MM.1S (cell line): ENCODE measurements around the gene MEGF11.

Experiments used
- EZH2phosphoT487 ChIP-seq: fragments of 300-600 bp; sonication (generic); IDR thresholded peaks from 2 replicates; pipeline ENCODE4 v1.6.1; 2018; ENCODE audit warnings: antibody characterized with exemption, low read length
- TF ChIP-seq, protein P1 (sequence below): fragments of 300-600 bp; sonication (generic); IDR thresholded peaks from 2 replicates; pipeline ENCODE4 v1.5.1; 2016; ENCODE audit warnings: antibody characterized with exemption, low read length, mixed read lengths

DNA sequence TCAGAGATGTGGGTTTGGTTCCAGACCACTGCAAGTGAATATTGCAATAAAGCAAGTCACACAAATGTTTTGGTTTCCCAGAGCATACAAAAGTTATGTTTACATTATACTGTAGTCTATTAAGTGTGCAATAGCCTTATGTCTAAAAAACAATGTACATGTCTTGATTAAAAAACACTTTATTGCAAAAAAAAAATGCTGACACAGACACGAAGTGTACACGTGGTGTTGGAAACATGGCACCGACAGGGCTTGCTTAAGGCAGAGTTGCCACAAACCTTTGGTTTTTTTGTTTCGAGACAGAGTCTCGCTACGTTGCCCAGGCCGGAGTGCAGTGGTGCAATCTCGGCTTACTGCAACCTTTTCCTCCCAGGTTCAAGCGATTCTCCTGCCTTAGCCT lies 334.2 kb downstream of the MEGF11 start:
- TF ChIP-seq, protein P1, sequence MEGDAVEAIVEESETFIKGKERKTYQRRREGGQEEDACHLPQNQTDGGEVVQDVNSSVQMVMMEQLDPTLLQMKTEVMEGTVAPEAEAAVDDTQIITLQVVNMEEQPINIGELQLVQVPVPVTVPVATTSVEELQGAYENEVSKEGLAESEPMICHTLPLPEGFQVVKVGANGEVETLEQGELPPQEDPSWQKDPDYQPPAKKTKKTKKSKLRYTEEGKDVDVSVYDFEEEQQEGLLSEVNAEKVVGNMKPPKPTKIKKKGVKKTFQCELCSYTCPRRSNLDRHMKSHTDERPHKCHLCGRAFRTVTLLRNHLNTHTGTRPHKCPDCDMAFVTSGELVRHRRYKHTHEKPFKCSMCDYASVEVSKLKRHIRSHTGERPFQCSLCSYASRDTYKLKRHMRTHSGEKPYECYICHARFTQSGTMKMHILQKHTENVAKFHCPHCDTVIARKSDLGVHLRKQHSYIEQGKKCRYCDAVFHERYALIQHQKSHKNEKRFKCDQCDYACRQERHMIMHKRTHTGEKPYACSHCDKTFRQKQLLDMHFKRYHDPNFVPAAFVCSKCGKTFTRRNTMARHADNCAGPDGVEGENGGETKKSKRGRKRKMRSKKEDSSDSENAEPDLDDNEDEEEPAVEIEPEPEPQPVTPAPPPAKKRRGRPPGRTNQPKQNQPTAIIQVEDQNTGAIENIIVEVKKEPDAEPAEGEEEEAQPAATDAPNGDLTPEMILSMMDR = no peak
- no peak for TF ChIP-seq EZH2phosphoT487
